ENCODE data around the gene GEMIN4. TPM values are rescaled to one million over a fixed set of nuclear protein-coding genes. Genes with fewer than 3 reads are reported as not detected.
"Not testable (repeated sequence)": the region's sequence is repeated elsewhere in the genome, so short reads cannot be mapped to it uniquely, and the experiment has no call there.

GEMIN4 gene
- total RNA-seq, 4 donors from 2014 or later, result 15.4 to 21.2 (median 19.0) TPM

- Histone ChIP-seq H3K9me3 (no peaks in the 10 kb centered on the region), H3K27ac (replicated peaks in 1 of 4) (peak overlapping the region; percentile 58 to 79 (median 70)), H3K4me1 (peaks cover 11 to 52% (median 34%) of the 10 kb centered on the region in 4 donors), H3K4me3 (peak overlapping the region; percentile 35 to 38 (median 36)), H3K27me3 (no peaks in the 10 kb centered on the region), H3K36me3 (peaks cover 0 to 35% (median 27%) of the 10 kb centered on the region in 4 donors)
- WGBS, result 14% methylated on average over 18 of the region's 18 CpGs
- TF ChIP-seq POLR2A (IDR thresholded peaks at IDR 0.05; ENCODE audit: low read depth) (no peak), POLR2AphosphoS5 (IDR thresholded peaks at IDR 0.05) (peak; percentile 67), CTCF (IDR thresholded peaks at IDR 0.05) (peak; percentile 88 to 93 (median 90))
- intact Hi-C loops (cut with DNase I), result loop anchor here (1.0 to 10.0 kb wide), 3 partner anchors 60 to 262 kb away; no protein-coding TSS in a partner anchor
- peak; percentile 94 for DNase-seq (ENCODE audit: extremely low spot score)
Observed at GRCh38 chr17:794876-795275, 42.8 kb upstream of the GEMIN4 start.

- H3K36me3 ChIP-seq, result peaks cover 21 to 54% (median 47%) of the 10 kb centered on the region in 4 donors
- no peaks in the 10 kb centered on the region for H3K9me3 ChIP-seq
- H3K4me1 ChIP-seq, result peaks cover 11 to 55% (median 37%) of the 10 kb centered on the region in 4 donors
- intact Hi-C loops (cut with DNase I), result loop anchor here (10.0 kb wide), 1 partner anchor 63 kb away; no protein-coding TSS in a partner anchor
- no peak overlapping the region for H3K4me3 ChIP-seq
- no peak for DNase-seq (ENCODE audit: extremely low spot score)
- WGBS, result 62% methylated on average over 9 of the region's 9 CpGs
- TF ChIP-seq POLR2A (IDR thresholded peaks at IDR 0.05; ENCODE audit: low read depth), result no peak
- TF ChIP-seq POLR2AphosphoS5 (IDR thresholded peaks at IDR 0.05), result peak in 1 of 2 donors; percentile 11
- no peaks in the 10 kb centered on the region for H3K27me3 ChIP-seq
- peak overlapping the region in 1 of 4 donors; percentile 3 for H3K27ac ChIP-seq (replicated peaks in 1 of 4)
Observed at GRCh38 chr17:792277-792676, 40.2 kb upstream of the GEMIN4 start.

- Histone ChIP-seq H3K27me3 (no peaks in the 10 kb centered on the region), H3K4me1 (peaks cover 11 to 55% (median 37%) of the 10 kb centered on the region in 4 donors), H3K4me3 (no peak overlapping the region), H3K27ac (replicated peaks in 1 of 4) (peak overlapping the region in 1 of 4 donors; percentile 3), H3K36me3 (peaks cover 21 to 58% (median 48%) of the 10 kb centered on the region in 4 donors), H3K9me3 (no peaks in the 10 kb centered on the region)
- TF ChIP-seq EP300 (IDR thresholded peaks at IDR 0.05) (no peak), POLR2A (IDR thresholded peaks at IDR 0.05; ENCODE audit: low read depth) (no peak), POLR2AphosphoS5 (IDR thresholded peaks at IDR 0.05) (no peak), CTCF (IDR thresholded peaks at IDR 0.05) (no peak)
- intact Hi-C loops (cut with DNase I), result loop anchor here (10.0 kb wide), 1 partner anchor 63 kb away; no protein-coding TSS in a partner anchor
- WGBS, result 77% methylated on average over 12 of the region's 19 CpGs
- DNase-seq (ENCODE audit: extremely low spot score), result no peak
Observed at GRCh38 chr17:791829-792228, 39.8 kb upstream of the GEMIN4 start.

- H3K36me3 ChIP-seq, result peaks cover 21 to 61% (median 52%) of the 10 kb centered on the region in 4 donors
- DNase-seq (ENCODE audit: extremely low spot score), result not testable (repeated sequence)
Observed at GRCh38 chr17:790874-791247, 38.8 kb upstream of the GEMIN4 start.

GRCh38 chr17:789931-790873 is 38.1 kb upstream of the GEMIN4 start:
- intact Hi-C loops (cut with DNase I), result loop anchor here (10.0 kb wide), 1 partner anchor 65 kb away; no protein-coding TSS in a partner anchor
- Histone ChIP-seq H3K4me1 (peaks cover 7 to 52% (median 35%) of the 10 kb centered on the region in 4 donors), H3K36me3 (peaks cover 21 to 61% (median 52%) of the 10 kb centered on the region in 4 donors), H3K27ac (replicated peaks in 1 of 4) (peak overlapping the region; percentile 38 to 61 (median 57))
- H3K4me3 ChIP-seq; DNase-seq (ENCODE audit: extremely low spot score); H3K9me3 ChIP-seq; H3K27me3 ChIP-seq: not testable (repeated sequence)
- peak in 1 of 2 donors; percentile 4 for TF ChIP-seq POLR2AphosphoS5 (IDR thresholded peaks at IDR 0.05)
- WGBS, result 49% methylated on average over 30 of the region's 38 CpGs

More at GRCh38 chr17:790874-791247, 38.8 kb upstream of the GEMIN4 start:
- not testable (repeated sequence) for H3K27ac ChIP-seq (replicated peaks in 1 of 4); H3K9me3 ChIP-seq; H3K27me3 ChIP-seq; H3K4me3 ChIP-seq
- intact Hi-C loops (cut with DNase I), result loop anchor here (10.0 kb wide), 1 partner anchor 64 kb away; no protein-coding TSS in a partner anchor
- WGBS, result 52% methylated on average over 4 of the region's 12 CpGs
- H3K4me1 ChIP-seq, result peaks cover 11 to 55% (median 37%) of the 10 kb centered on the region in 4 donors

Measured in esophagus muscularis mucosa (tissue), 4 donors.